Hepatocyte (in vitro differentiated cells): ENCODE measurements around the gene MAPKBP1. TPM values are rescaled to one million over a fixed set of nuclear protein-coding genes. Genes with fewer than 3 reads are reported as not detected.

Experiments
- DNase-seq: peaks from one replicate; pipeline ENCODE4 v3.0.0-alpha.2; 2016; ENCODE audit warnings: low spot score
- H2AFZ ChIP-seq: fragments of 200-600 bp; sonication (generic); 2 replicates; pipeline ENCODE4 v1.6.0; 2016; ENCODE audit warnings: antibody characterized with exemption, mild to moderate bottlenecking
- H3K27ac ChIP-seq: fragments of 200-600 bp; sonication (generic); 2 replicates; pipeline ENCODE4 v1.5.1; 2016; ENCODE audit warnings: mild to moderate bottlenecking
- H3K27me3 ChIP-seq: fragments of 200-600 bp; sonication (generic); 2 replicates; pipeline ENCODE4 v1.6.1; 2016
- H3K36me3 ChIP-seq: fragments of 200-600 bp; sonication (generic); replicated peaks from 2 replicates; pipeline ENCODE4 v1.5.1; 2016; ENCODE audit warnings: low read depth; ENCODE audit not compliant: insufficient read depth
- H3K4me1 ChIP-seq: fragments of 200-600 bp; sonication (generic); 2 replicates; pipeline ENCODE4 v1.5.1; 2016; ENCODE audit warnings: mild to moderate bottlenecking, moderate library complexity; ENCODE audit not compliant: insufficient read depth
- H3K4me2 ChIP-seq: fragments of 200-600 bp; sonication (generic); 2 replicates; pipeline ENCODE4 v1.6.0; 2016
- H3K4me3 ChIP-seq: fragments of 200-600 bp; sonication (generic); 2 replicates; pipeline ENCODE4 v1.5.1; 2016; ENCODE audit warnings: mild to moderate bottlenecking
- H3K79me2 ChIP-seq: fragments of 200-600 bp; sonication (generic); 2 replicates; pipeline ENCODE4 v1.6.0; 2017; ENCODE audit warnings: mild to moderate bottlenecking
- H3K9me2 ChIP-seq: fragments of 200-600 bp; sonication (generic); replicated peaks from 2 replicates; pipeline ENCODE4 v1.6.0; 2017; ENCODE audit warnings: mild to moderate bottlenecking; ENCODE audit not compliant: insufficient read depth
- H3K9me3 ChIP-seq: fragments of 200-600 bp; sonication (generic); 2 replicates; pipeline ENCODE4 v1.5.1; 2016; ENCODE audit warnings: low read depth, mild to moderate bottlenecking
- H4K20me1 ChIP-seq: fragments of 200-600 bp; sonication (generic); 2 replicates; pipeline ENCODE4 v1.6.0; 2016; ENCODE audit warnings: mild to moderate bottlenecking; ENCODE audit not compliant: insufficient read depth, poor library complexity, severe bottlenecking
- EZH2 ChIP-seq: fragments of 200-600 bp; sonication (generic); IDR thresholded peaks from 2 replicates; pipeline ENCODE4 v1.6.1; 2016; ENCODE audit warnings: antibody characterized with exemption, mild to moderate bottlenecking, borderline replicate concordance
- EZH2phosphoT487 ChIP-seq: fragments of 200-600 bp; sonication (generic); IDR thresholded peaks from one replicate; pipeline ENCODE4 v1.6.1; 2018; ENCODE audit warnings: antibody characterized with exemption, mild to moderate bottlenecking, low read depth, moderate library complexity; ENCODE audit not compliant: unreplicated experiment, severe bottlenecking
- WGBS: methylation state at CpG from one replicate; pipeline ENCODE4 v1.1.6; 2016; ENCODE audit warnings: low lambda C conversion rate; ENCODE audit errors: missing lambda C conversion rate; 5-methylcytosine and 5-hydroxymethylcytosine counted together
- polyA plus RNA-seq: library from polyadenylated mRNA; unstranded; fragments of >200 nt; fragmentation: Nextera tagmentation; extraction: Ambion mirVana; gene quantifications from 2 replicates; pipeline ENCODE4 v1.2.1, GENCODE V29; 2016
- total RNA-seq: library from RNA; depleted of rRNA; stranded (reverse); fragments of >200 nt; gene quantifications from 2 replicates; pipeline ENCODE4 v1.2.3, GENCODE V29; 2014
- TF ChIP-seq, protein P1 (sequence below): fragments of 200-600 bp; sonication (generic); IDR thresholded peaks from 2 replicates; pipeline ENCODE4 v1.5.1; 2016; ENCODE audit warnings: antibody characterized with exemption, mild to moderate bottlenecking; ENCODE audit not compliant: poor library complexity

Gene MAPKBP1
- total and polyA plus RNA-seq, 2 experiments from 2014 or later = 18.6 to 24.5 TPM

DNA sequence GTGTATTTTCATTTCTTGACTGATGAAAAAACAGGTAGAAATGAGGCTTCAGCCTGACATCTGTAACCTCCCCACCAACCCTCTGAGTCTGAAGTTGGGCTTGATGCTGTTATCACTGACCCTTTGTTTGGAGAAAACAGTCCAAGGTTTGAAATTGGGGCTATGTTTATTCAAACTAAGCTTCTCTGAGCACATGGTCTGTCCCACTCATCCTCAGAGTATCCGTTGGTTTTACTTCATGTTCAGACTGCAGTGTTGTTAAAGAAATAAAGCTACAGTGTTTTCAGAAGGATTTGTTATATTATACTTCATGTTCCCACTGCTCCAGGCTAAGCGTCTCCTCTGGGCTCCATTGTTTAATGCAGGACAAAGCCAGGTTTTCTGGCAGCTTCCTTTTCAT is 6.0 kb downstream of the MAPKBP1 start:
- Histone ChIP-seq H3K4me1 (peaks cover 37% of the 10 kb centered on the region), H3K27ac (peak overlapping the region; percentile 74), H3K4me3 (no peak overlapping the region), H4K20me1 (no peaks in the 10 kb centered on the region), H2AFZ (no peak overlapping the region), H3K9me3 (no peaks in the 10 kb centered on the region), H3K4me2 (peak overlapping the region; percentile 48), H3K27me3 (no peaks in the 10 kb centered on the region), H3K9me2 (no peaks in the 10 kb centered on the region), H3K79me2 (peaks cover 74% of the 10 kb centered on the region), H3K36me3 (no peaks in the 10 kb centered on the region)
- TF ChIP-seq, protein P1, sequence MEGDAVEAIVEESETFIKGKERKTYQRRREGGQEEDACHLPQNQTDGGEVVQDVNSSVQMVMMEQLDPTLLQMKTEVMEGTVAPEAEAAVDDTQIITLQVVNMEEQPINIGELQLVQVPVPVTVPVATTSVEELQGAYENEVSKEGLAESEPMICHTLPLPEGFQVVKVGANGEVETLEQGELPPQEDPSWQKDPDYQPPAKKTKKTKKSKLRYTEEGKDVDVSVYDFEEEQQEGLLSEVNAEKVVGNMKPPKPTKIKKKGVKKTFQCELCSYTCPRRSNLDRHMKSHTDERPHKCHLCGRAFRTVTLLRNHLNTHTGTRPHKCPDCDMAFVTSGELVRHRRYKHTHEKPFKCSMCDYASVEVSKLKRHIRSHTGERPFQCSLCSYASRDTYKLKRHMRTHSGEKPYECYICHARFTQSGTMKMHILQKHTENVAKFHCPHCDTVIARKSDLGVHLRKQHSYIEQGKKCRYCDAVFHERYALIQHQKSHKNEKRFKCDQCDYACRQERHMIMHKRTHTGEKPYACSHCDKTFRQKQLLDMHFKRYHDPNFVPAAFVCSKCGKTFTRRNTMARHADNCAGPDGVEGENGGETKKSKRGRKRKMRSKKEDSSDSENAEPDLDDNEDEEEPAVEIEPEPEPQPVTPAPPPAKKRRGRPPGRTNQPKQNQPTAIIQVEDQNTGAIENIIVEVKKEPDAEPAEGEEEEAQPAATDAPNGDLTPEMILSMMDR = no peak
- TF ChIP-seq EZH2phosphoT487 = no peak
- TF ChIP-seq EZH2 = no peak
- 11% methylated on average over 2 of the region's 2 CpGs for WGBS
- DNase-seq = peak; percentile 8

DNA sequence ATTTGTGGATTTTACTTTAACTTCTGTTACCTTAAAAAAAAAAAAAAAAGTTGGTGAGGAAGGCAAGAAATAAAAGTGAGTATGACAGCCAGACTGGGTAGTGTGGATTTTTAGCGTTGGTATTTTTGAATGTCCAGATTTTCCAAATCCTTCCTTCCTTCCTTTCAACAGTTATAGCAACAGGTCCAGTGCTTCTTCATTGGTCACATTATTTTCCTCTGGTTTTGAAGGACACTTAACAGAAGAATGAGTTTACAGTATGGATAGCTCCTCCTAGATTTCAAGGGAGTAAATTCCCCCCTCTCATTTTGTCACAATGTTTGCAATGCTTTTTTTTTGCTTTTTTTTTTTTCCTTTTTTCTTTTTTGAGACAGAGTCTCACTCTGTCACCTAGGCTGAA is 6.4 kb downstream of the MAPKBP1 start:
- Histone ChIP-seq H3K9me2 (no peaks in the 10 kb centered on the region), H3K36me3 (no peaks in the 10 kb centered on the region), H3K79me2 (peaks cover 74% of the 10 kb centered on the region), H2AFZ (no peak overlapping the region), H3K4me1 (peaks cover 34% of the 10 kb centered on the region), H3K9me3 (no peaks in the 10 kb centered on the region), H3K4me2 (peak overlapping the region; percentile 48), H3K27ac (peak overlapping the region; percentile 74), H3K4me3 (no peak overlapping the region), H4K20me1 (no peaks in the 10 kb centered on the region), H3K27me3 (no peaks in the 10 kb centered on the region)
- 56% methylated on average over 1 of the region's 1 CpG for WGBS
- no peak for DNase-seq
- TF ChIP-seq EZH2 (no peak), EZH2phosphoT487 (no peak)
- TF ChIP-seq, protein P1 = no peak

DNA sequence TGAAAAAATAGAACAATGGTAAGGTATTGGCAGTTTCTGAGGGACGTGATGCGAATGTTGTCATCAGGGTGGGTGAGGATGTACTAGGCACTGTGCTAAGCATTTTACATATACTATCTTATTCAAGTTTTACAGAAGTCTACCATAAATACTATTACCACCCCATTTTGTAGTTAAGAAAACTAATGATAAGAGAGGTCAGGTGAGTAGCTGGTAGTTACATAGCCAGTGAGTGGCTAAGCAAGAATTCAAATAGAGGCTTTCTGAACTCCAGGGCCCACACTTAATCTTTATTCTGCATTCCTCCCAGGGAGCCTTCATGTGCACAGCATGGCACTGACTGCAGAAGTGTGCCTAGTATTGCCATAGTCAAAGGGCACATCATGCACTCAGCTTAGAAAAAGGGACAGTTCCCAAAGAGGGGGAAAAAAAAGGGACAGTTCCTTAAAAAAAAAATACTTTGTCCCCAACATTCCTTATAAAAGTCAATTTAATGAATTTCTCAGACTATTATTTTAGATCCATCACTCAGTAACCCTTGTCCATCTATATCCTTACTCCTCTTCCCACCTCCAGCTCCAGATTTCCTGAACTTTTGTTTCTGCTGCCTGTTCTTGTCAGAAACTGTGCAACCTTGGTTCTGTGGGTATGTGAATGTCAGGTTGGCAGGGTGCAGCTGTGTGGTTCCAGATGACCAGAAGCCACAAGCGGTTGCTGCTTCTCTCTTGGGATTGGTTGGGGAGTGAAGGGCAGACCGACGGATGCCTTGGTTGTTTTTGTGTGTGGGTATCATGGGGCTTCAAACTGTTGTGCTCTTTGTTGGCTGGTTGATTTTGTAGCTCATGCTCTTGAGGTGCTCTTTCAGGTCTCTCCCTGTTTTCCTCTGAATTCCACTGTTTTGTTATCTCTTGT is 8.3 kb downstream of the MAPKBP1 start:
- H3K27me3 ChIP-seq = no peaks in the 10 kb centered on the region
- H3K4me1 ChIP-seq = peaks cover 26% of the 10 kb centered on the region
- 91% methylated on average over 5 of the region's 5 CpGs for WGBS
- no peak overlapping the region for H3K4me2 ChIP-seq
- H3K4me3 ChIP-seq = no peak overlapping the region
- no peaks in the 10 kb centered on the region for H3K9me2 ChIP-seq
- H3K9me3 ChIP-seq = no peaks in the 10 kb centered on the region
- no peak for DNase-seq
- H3K79me2 ChIP-seq = peaks cover 73% of the 10 kb centered on the region
- no peaks in the 10 kb centered on the region for H3K36me3 ChIP-seq
- no peaks in the 10 kb centered on the region for H4K20me1 ChIP-seq
- no peak overlapping the region for H2AFZ ChIP-seq
- TF ChIP-seq EZH2 = no peak
- TF ChIP-seq EZH2phosphoT487 = no peak
- TF ChIP-seq, protein P1 = no peak
- H3K27ac ChIP-seq = peak overlapping the region; percentile 84
